HEK293 (cell line): ENCODE measurements around the gene ASB8.
A peak's percentile ranks its signal among the peaks of the same experiment; 100 is the strongest.

Experiments used
- CTCF ChIA-PET: fragments of 350-600 bp; formaldehyde crosslinking; extraction: SDS; loops from one replicate; lab custom pipeline; 2021; ENCODE audit warnings: antibody characterized with exemption; lab: Yijun Ruan, JAX
- POLR2A ChIA-PET: fragments of 300-600 bp; formaldehyde crosslinking; extraction: SDS; loops from one replicate; lab custom pipeline; 2020; ENCODE audit warnings: antibody characterized with exemption, inconsistent platforms; lab: Yijun Ruan, JAX
- H3K27ac ChIP-seq: fragments of 200-500 bp; sonication (Bioruptor generic); 2 replicates; pipeline ENCODE4 v1.5.1; 2014; ENCODE audit warnings: low read depth, low read length, control low read depth, inconsistent platforms; ENCODE audit errors: extremely low read depth
- H3K36me3 ChIP-seq, 2 experiments: fragments of 200-500 bp in 1 of 2; sonication (Bioruptor generic) in 1 of 2; 1 replicate in 1 of 2; 2 replicates in 1 of 2; pipeline ENCODE4 v1.5.1; 2014 to 2017; ENCODE audit warnings: inconsistent platforms in 2 of 2, low read length in 2 of 2; ENCODE audit not compliant: control insufficient read depth in 2 of 2, insufficient read depth in 1 of 2
- H3K4me1 ChIP-seq: fragments of 200-500 bp; sonication (Bioruptor generic); 2 replicates; pipeline ENCODE4 v1.5.1; 2014; ENCODE audit warnings: mild to moderate bottlenecking, low read length, inconsistent platforms; ENCODE audit not compliant: control insufficient read depth, insufficient read depth
- H3K4me3 ChIP-seq: 2 replicates; pipeline ENCODE4 v1.5.1; 2011; ENCODE audit warnings: low read depth, mild to moderate bottlenecking, control low read depth, low read length, moderate library complexity
- H3K9me3 ChIP-seq: fragments of 200-500 bp; sonication (Bioruptor generic); 2 replicates; pipeline ENCODE4 v1.5.1; 2014; ENCODE audit warnings: low read depth, low read length, inconsistent platforms; ENCODE audit not compliant: control insufficient read depth, insufficient read depth
- BCL11A ChIP-seq: fragments of 450-650 bp; formaldehyde crosslinking; IDR thresholded peaks from 2 replicates; pipeline ENCODE4 v1.5.1; 2016; ENCODE audit warnings: low read depth, missing biosample characterization, missing genetic modification characterization
- BCL11B ChIP-seq: fragments of 450-650 bp; formaldehyde crosslinking; IDR thresholded peaks from 2 replicates; pipeline ENCODE4 v1.5.1; 2016; ENCODE audit warnings: low read depth, missing biosample characterization, missing genetic modification characterization
- FEZF1 ChIP-seq: fragments of 450-650 bp; formaldehyde crosslinking; IDR thresholded peaks from 2 replicates; pipeline ENCODE4 v1.5.1; 2016; ENCODE audit warnings: missing biosample characterization, missing genetic modification characterization
- GLIS2 ChIP-seq: fragments of 450-650 bp; formaldehyde crosslinking; IDR thresholded peaks from 2 replicates; pipeline ENCODE4 v1.5.1; 2016; ENCODE audit warnings: missing biosample characterization, missing genetic modification characterization
- KLF1 ChIP-seq: fragments of 450-650 bp; formaldehyde crosslinking; IDR thresholded peaks from 2 replicates; pipeline ENCODE4 v1.5.1; 2016; ENCODE audit warnings: missing biosample characterization, missing genetic modification characterization
- KLF8 ChIP-seq: fragments of 450-650 bp; formaldehyde crosslinking; IDR thresholded peaks from 2 replicates; pipeline ENCODE4 v1.5.1; 2016; ENCODE audit warnings: missing biosample characterization, missing genetic modification characterization
- MZF1 ChIP-seq: fragments of 450-650 bp; formaldehyde crosslinking; IDR thresholded peaks from 2 replicates; pipeline ENCODE4 v1.5.1; 2017; ENCODE audit warnings: missing biosample characterization, missing genetic modification characterization, borderline replicate concordance
- OVOL3 ChIP-seq: fragments of 450-650 bp; formaldehyde crosslinking; IDR thresholded peaks from 2 replicates; pipeline ENCODE4 v1.5.1; 2016; ENCODE audit warnings: missing biosample characterization, missing genetic modification characterization
- PBX3 ChIP-seq: sonication (generic); formaldehyde crosslinking; IDR thresholded peaks from 2 replicates; pipeline ENCODE4 v1.8.1; 2022; ENCODE audit warnings: mild to moderate bottlenecking, moderate library complexity, missing genetic modification reagents
- PRDM1 ChIP-seq: fragments of 450-650 bp; formaldehyde crosslinking; IDR thresholded peaks from 2 replicates; pipeline ENCODE4; 2016; ENCODE audit warnings: missing biosample characterization, missing genetic modification characterization
- SCRT1 ChIP-seq: fragments of 450-650 bp; formaldehyde crosslinking; IDR thresholded peaks from 2 replicates; pipeline ENCODE4 v1.5.1; 2016; ENCODE audit warnings: missing biosample characterization, missing genetic modification characterization, borderline replicate concordance
- TRIM28 ChIP-seq: IDR thresholded peaks from 2 replicates; pipeline ENCODE4 v1.6.1; 2011; ENCODE audit warnings: low read length, control low read depth, borderline replicate concordance
- ZBTB48 ChIP-seq: fragments of 450-650 bp; formaldehyde crosslinking; IDR thresholded peaks from 2 replicates; pipeline ENCODE4 v1.5.1; 2016; ENCODE audit warnings: missing biosample characterization, missing genetic modification characterization
- ZBTB49 ChIP-seq: fragments of 450-650 bp; formaldehyde crosslinking; IDR thresholded peaks from 2 replicates; pipeline ENCODE4 v1.5.1; 2016; ENCODE audit warnings: missing biosample characterization, missing genetic modification characterization, low read depth
- ZBTB6 ChIP-seq: fragments of 450-650 bp; formaldehyde crosslinking; IDR thresholded peaks from 2 replicates; pipeline ENCODE4 v1.5.1; 2017; ENCODE audit warnings: missing biosample characterization, missing genetic modification characterization
- ZBTB8A ChIP-seq: fragments of 450-650 bp; formaldehyde crosslinking; IDR thresholded peaks from 2 replicates; pipeline ENCODE4 v1.5.1; 2016; ENCODE audit warnings: missing biosample characterization, missing genetic modification characterization
- ZNF155 ChIP-seq: fragments of 450-650 bp; formaldehyde crosslinking; IDR thresholded peaks from 2 replicates; pipeline ENCODE4 v1.5.1; 2016; ENCODE audit warnings: missing biosample characterization, missing genetic modification characterization
- ZNF26 ChIP-seq: fragments of 450-650 bp; formaldehyde crosslinking; IDR thresholded peaks from 2 replicates; pipeline ENCODE4 v1.5.1; 2016; ENCODE audit warnings: missing biosample characterization, missing genetic modification characterization
- ZNF311 ChIP-seq: fragments of 450-650 bp; formaldehyde crosslinking; IDR thresholded peaks from 2 replicates; pipeline ENCODE4 v1.5.1; 2017; ENCODE audit warnings: missing biosample characterization, missing genetic modification characterization, borderline replicate concordance
- ZNF426 ChIP-seq: fragments of 450-650 bp; formaldehyde crosslinking; IDR thresholded peaks from 2 replicates; pipeline ENCODE4 v1.5.1; 2017; ENCODE audit warnings: missing biosample characterization, missing genetic modification characterization, mild to moderate bottlenecking, inconsistent platforms, moderate library complexity
- ZNF433 ChIP-seq: fragments of 450-650 bp; formaldehyde crosslinking; IDR thresholded peaks from 2 replicates; pipeline ENCODE4 v1.5.1; 2016; ENCODE audit warnings: missing biosample characterization, missing genetic modification characterization, low read depth
- ZNF449 ChIP-seq: fragments of 450-650 bp; formaldehyde crosslinking; IDR thresholded peaks from 2 replicates; pipeline ENCODE4 v1.5.1; 2017; ENCODE audit warnings: missing biosample characterization, mild to moderate bottlenecking, missing genetic modification characterization, moderate library complexity
- ZNF530 ChIP-seq: fragments of 450-650 bp; formaldehyde crosslinking; IDR thresholded peaks from 2 replicates; pipeline ENCODE4 v1.5.1; 2016; ENCODE audit warnings: low read depth, missing biosample characterization, missing genetic modification characterization
- ZNF561 ChIP-seq: fragments of 450-650 bp; IDR thresholded peaks from 2 replicates; pipeline ENCODE4 v1.5.1; 2018; ENCODE audit warnings: missing biosample characterization, missing genetic modification characterization, borderline replicate concordance
- ZNF610 ChIP-seq: fragments of 450-650 bp; formaldehyde crosslinking; IDR thresholded peaks from 2 replicates; pipeline ENCODE4 v1.5.1; 2016; ENCODE audit warnings: missing biosample characterization, missing genetic modification characterization, borderline replicate concordance
- ZNF660 ChIP-seq: fragments of 450-650 bp; IDR thresholded peaks from 2 replicates; pipeline ENCODE4 v1.5.1; 2018; ENCODE audit warnings: missing biosample characterization, mild to moderate bottlenecking, missing genetic modification characterization

Gene ASB8

GRCh38 chr12:48105867-48106680 lies 51.2 kb downstream of the ASB8 start, which contains the start of gene SENP1:
Gene SENP1 (minus strand): TSS chr12:48106079. CDS start chr12:48101472, 4,607 bp downstream.
- no peaks in the 10 kb centered on the region for H3K4me1 ChIP-seq
- ChIA-PET POLR2A (interaction anchor here (0.6 to 2.9 kb wide), 5 partner anchors 8 to 143 kb away, joined by 3 to 24 read pairs (median 3); partner anchors contain the start of genes ASB8, PFKM and TMEM106C), CTCF (interaction anchor here (0.5 to 1.2 kb wide), 3 partner anchors 13 to 391 kb away, joined by 3 to 4 read pairs (median 3); partner anchors contain the start of gene PFKM)
- TF ChIP-seq ZBTB48 (tag by site-specific recombination) = peak; percentile 100
- peak; percentile 47; the same call in 1 of the 2 replicates for TF ChIP-seq KLF1 (tag by site-specific recombination)
- peak; percentile 63 for TF ChIP-seq ZBTB8A (tag by site-specific recombination)
- no peak for TF ChIP-seq ZNF155 (tag by site-specific recombination)
- TF ChIP-seq ZBTB6 (tag by site-specific recombination) = peak; percentile 34
- TF ChIP-seq TRIM28 = 0 out of 2 replicates have a peak, but pooled peaks have one; percentile 49
- no peak for TF ChIP-seq ZNF433 (tag by site-specific recombination)
- TF ChIP-seq ZNF311 (tag by site-specific recombination) = no peak
- TF ChIP-seq PBX3 (CRISPR knock-in tag) = 0 out of 2 replicates have a peak, but pooled peaks have one; percentile 18
- TF ChIP-seq MZF1 = no peak
- TF ChIP-seq ZNF426 = no peak
- peak; percentile 63 for TF ChIP-seq OVOL3 (tag by site-specific recombination)
- peak; percentile 86 for TF ChIP-seq KLF8 (tag by site-specific recombination)
- peak; percentile 94 for TF ChIP-seq ZNF561 (tag by site-specific recombination)
- peak; percentile 89; the same call in 1 of the 2 replicates for TF ChIP-seq ZNF660 (tag by site-specific recombination)
- peak; percentile 46; the same call in 1 of the 2 replicates for TF ChIP-seq ZNF449 (tag by site-specific recombination)
- no peak for TF ChIP-seq ZBTB49 (tag by site-specific recombination)
- TF ChIP-seq SCRT1 (tag by site-specific recombination) = peak; percentile 93
- no peak for TF ChIP-seq ZNF530 (tag by site-specific recombination)
- TF ChIP-seq PRDM1 (tag by site-specific recombination) = peak; percentile 34; the same call in 1 of the 2 replicates
- TF ChIP-seq FEZF1 = peak; percentile 56
- 0 out of 2 replicates have a peak, but pooled peaks have one; percentile 31 for TF ChIP-seq BCL11A (tag by site-specific recombination)
- peak; percentile 52; the same call in 1 of the 2 replicates for TF ChIP-seq BCL11B (tag by site-specific recombination)
- TF ChIP-seq GLIS2 = peak; percentile 76
- no peak for TF ChIP-seq ZNF26
- peak; percentile 77 for TF ChIP-seq ZNF610 (tag by site-specific recombination)

More at GRCh38 chr12:48105867-48106680, 51.2 kb downstream of the ASB8 start, which contains the start of gene SENP1:
- Histone ChIP-seq H3K9me3 (no peaks in the 10 kb centered on the region), H3K36me3 (no peaks in the 10 kb centered on the region), H3K27ac (peak within 1 kb of the TSS; percentile 77), H3K4me3 (peak within 1 kb of the TSS; percentile 99)
